ENCODE results near the gene CNOT4. TPM values are rescaled to one million over a fixed set of nuclear protein-coding genes. Genes with fewer than 3 reads are reported as not detected.

The CNOT4 gene
- total RNA-seq, 1 experiment from 2014 or later = 16.6 TPM

- no peak for ATAC-seq
- Histone ChIP-seq H3K36me3 (ENCODE audit: control insufficient read depth in 1 of 2, insufficient read depth in 2 of 2, low read length in 2 of 2) (no peaks in the 10 kb centered on the region), H3K4me2 (ENCODE audit: low read length) (no peak overlapping the region), H3K9me2 (ENCODE audit: insufficient read depth) (no peaks in the 10 kb centered on the region), H3K27me3 (ENCODE audit: insufficient read depth, low read length) (no peaks in the 10 kb centered on the region), H3K9me3 (ENCODE audit: control insufficient read depth in 1 of 2, insufficient read depth in 1 of 2, low read depth in 1 of 2, low read length in 2 of 2) (no peaks in the 10 kb centered on the region), H3K27ac (ENCODE audit: low read depth, low read length) (no peak overlapping the region), H3K9ac (ENCODE audit: low read length) (no peak overlapping the region), H3K4me3 (replicated peaks in 1 of 2; ENCODE audit: low read depth in 1 of 2, low read length in 2 of 2) (no peak overlapping the region), H4K20me1 (ENCODE audit: insufficient read depth) (peaks cover 4% of the 10 kb centered on the region; the same call in 1 of the 2 replicates), H3K79me2 (ENCODE audit: insufficient read depth, low read length) (no peaks in the 10 kb centered on the region), H3K4me1 (ENCODE audit: control insufficient read depth in 1 of 2, insufficient read depth in 2 of 2, low read length in 2 of 2) (no peaks in the 10 kb centered on the region), H2AFZ (ENCODE audit: low read depth, low read length, poor library complexity, severe bottlenecking) (no peak overlapping the region)
- POLR2A ChIA-PET = no interaction called here
- CTCF ChIA-PET = no interaction called here
- RAD21 ChIA-PET (ENCODE audit: low non-redundant PET in 1 of 2, low total read pairs in 2 of 2, uncharacterized antibody in 2 of 2, unreplicated experiment in 2 of 2) = no interaction called here
- TF ChIP-seq ZBTB33 (IDR thresholded peaks at IDR 0.05; ENCODE audit: extremely low read depth, insufficient replicate concordance, low read length) (no peak), SP1 (IDR thresholded peaks at IDR 0.05; ENCODE audit: low read depth) (no peak), SIN3A (IDR thresholded peaks at IDR 0.05; ENCODE audit: low read depth) (no peak), EZH2 (IDR thresholded peaks at IDR 0.05) (no peak), CBX3 (IDR thresholded peaks at IDR 0.05; ENCODE audit: low read depth) (no peak), CTCF (IDR thresholded peaks at IDR 0.05 in 2 of 3, conservative IDR thresholded peaks at IDR 0.05 in 1 of 3; ENCODE audit: borderline replicate concordance in 1 of 3, insufficient read depth in 1 of 3, low read depth in 2 of 3, low read length in 2 of 3) (no peak), ZNF274 (IDR thresholded peaks at IDR 0.05; ENCODE audit: low read depth, low read length) (no peak), RAD21 (IDR thresholded peaks at IDR 0.05; ENCODE audit: low read depth) (no peak)
- DNase-seq (ENCODE audit: low read depth, low spot score) = no peak
- intact Hi-C loops (cut with micrococcal nuclease) = no loop called here
- BruUV-seq (replicated peaks) = no TSS peak
Measured at GRCh38 chr7:135370656-135371055, 139.2 kb downstream of the CNOT4 start.
